ENCODE data around the gene MESP2.

GRCh38 chr15:89770041-89770440 is 6.1 kb upstream of the MESP2 start:
- TF ChIP-seq TAF1 (IDR thresholded peaks at IDR 0.05; ENCODE audit: borderline replicate concordance, low read depth, low read length) (no peak), POLR2A (IDR thresholded peaks at IDR 0.05; ENCODE audit: low read depth, low read length) (no peak)
